SW480 (cell line): ENCODE measurements around the gene SPTBN1.

Experiments used
- DNase-seq: peaks from one replicate; pipeline ENCODE4 v3.0.0-alpha.2; 2016; ENCODE audit warnings: low spot score

Gene SPTBN1

GRCh38 chr2:54632733-54633692 is 176.9 kb downstream of the SPTBN1 start:
- DNase-seq = no peak

- DNase-seq = no peak
These were observed 177.9 kb downstream of the SPTBN1 start for GRCh38 chr2:54634021-54634420.

DNA sequence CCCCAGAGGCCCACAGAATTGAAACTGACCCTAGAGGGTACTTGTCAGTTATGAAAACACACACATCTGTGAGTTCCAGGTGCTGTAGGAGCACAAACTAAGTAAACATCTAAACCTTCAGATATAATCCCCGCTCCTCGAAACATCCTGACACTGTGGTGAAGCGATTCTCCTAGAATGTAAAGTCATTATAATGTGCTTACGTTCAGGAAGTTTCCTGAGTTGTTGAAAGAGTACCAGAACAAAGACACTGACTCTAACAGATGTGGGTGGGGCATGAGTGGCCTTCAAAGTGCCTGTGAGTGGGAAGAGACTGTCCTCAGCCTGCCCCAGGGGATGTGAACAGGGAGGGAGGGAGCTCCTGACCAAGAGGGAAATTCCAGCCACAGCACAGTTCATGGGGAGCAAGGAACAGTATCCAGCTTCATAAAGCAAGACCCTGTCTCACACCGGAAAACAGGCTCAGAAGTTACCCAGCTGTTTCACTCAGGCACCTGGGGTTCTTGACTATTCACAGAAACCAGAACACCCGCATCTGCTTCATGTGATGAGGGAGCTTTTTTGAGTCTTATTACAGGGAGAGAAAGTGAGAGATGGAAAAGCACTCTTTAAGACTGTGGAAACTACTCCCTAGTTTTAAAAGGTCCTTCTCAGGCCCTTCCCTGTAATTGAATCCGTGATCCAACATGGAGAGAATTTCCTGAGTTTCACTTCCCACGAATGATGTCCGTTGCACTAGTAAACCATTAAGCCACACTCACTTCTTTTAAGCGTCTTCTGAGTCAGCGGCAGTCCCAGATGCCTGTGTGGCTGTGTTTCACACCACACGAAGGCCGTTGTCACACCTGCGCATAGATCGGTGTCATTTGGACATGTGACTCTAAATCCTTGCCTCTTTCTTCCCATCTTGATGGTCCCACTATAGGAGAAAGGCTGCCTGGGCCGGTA is 178.7 kb downstream of the SPTBN1 start:
- no peak for DNase-seq

DNA sequence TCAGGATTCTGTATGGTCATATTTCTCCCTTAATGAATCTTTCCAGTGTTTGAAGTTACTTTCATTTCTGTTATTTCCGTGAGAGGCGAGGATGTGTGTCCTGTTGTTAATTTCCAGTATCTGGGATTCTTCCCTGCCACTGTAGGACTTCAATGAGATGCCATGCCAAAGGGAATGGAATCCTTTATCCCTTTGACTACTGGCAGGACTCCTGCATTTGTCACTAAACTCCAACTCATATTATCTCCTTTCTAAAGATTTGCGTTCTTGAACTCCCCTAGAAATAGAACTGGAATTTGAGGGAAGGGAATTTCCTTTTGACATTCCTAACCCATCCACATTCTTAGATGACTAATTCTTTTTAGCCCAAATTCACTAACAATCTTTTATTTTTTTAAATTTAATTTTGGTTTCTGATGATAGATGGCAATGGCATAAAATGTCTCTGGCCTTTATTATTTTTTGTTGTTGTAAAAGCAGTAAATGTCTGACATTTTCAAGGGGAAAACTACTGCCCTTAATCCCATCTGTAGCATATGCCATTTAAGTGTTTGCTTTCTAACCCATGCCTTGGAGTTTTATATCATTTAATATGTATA is 179.5 kb downstream of the SPTBN1 start:
- DNase-seq = no peak

- no peak for DNase-seq
These were observed 180.4 kb downstream of the SPTBN1 start for GRCh38 chr2:54636415-54637139.

DNA sequence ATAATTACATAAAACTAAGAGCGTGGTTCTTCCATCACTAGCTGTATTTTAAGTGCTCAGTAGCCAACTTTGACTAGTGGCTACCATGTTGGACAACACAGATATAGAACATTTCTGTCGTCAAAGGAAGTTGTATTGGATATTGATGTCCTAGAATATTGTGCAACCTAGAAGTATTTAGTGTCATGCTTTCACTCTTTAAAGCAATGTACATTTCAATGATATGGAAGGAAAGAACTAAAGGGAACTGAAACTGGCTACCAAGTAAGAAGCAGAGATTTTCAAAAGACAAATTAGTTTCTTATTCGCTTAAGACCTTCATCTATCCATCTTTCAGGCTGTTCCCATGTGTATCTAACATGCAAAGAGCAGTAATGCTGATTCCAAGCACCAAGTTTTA is 182.0 kb downstream of the SPTBN1 start:
- DNase-seq = no peak

DNA sequence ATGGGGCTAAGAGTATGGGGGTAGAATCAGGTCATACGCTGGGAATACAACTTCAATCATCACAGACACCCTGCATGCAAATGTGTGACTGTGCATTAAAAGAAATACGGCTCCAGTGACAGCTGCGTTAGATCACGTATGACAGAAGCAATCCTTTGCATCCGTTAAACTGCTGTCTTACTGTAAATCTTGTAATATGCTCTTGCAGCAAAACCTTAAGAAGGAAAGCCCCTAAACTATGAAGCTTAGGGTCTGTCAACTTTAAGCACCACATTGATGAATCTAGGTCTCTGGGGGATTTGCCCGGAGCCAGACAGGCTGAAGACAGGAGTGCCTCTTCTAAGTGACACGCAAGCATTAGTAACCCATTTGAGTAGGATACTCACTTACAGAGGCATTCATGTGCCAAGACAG is 182.7 kb downstream of the SPTBN1 start:
- no peak for DNase-seq

- DNase-seq = no peak
These were observed 183.5 kb downstream of the SPTBN1 start for GRCh38 chr2:54639609-54640008.

- DNase-seq = no peak
These were observed 184.9 kb downstream of the SPTBN1 start for GRCh38 chr2:54640834-54641540.

DNA sequence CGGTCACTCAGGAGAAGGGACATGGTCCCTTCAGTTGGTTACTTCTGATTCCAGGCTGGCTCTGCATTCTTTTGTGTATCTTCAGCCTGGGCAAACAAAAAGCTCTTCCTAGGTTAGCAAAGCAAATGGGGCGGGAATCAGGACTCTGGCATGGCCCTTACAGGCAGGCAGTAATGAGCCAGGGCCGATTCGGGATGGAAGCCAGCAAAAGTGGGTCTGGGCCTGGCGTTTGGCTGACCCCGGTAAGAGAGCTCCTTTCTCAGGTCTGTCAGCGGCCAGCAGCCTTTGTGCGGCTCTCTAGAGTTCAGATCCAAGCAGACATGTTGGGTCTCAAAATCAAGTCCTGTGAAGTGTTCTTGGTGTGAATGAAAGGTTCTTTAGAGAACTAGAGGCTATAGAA is 185.9 kb downstream of the SPTBN1 start:
- no peak for DNase-seq

- DNase-seq = no peak
These were observed 186.7 kb downstream of the SPTBN1 start for GRCh38 chr2:54642677-54643430.

DNA sequence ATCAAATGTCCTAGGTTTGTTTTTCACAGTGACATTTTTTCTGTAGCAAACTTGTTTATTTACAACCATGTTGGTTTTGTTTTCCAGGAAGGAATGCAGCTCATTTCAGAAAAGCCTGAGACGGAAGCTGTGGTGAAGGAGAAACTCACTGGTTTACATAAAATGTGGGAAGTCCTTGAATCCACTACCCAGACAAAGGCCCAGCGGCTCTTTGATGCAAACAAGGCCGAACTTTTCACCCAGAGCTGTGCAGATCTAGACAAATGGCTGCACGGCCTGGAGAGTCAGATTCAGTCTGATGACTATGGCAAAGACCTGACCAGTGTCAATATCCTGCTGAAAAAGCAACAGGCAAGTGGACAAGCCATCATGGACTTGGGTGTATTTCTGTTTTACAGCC is 188.1 kb downstream of the SPTBN1 start:
- no peak for DNase-seq

- no peak for DNase-seq
These were observed 190.2 kb downstream of the SPTBN1 start for GRCh38 chr2:54646170-54646927.

- no peak for DNase-seq
These were observed 192.1 kb downstream of the SPTBN1 start for GRCh38 chr2:54648256-54648655.

- no peak for DNase-seq
These were observed 193.1 kb downstream of the SPTBN1 start for GRCh38 chr2:54649191-54649590.

- no peak for DNase-seq
These were observed 193.5 kb downstream of the SPTBN1 start for GRCh38 chr2:54649633-54650032.

- no peak for DNase-seq
These were observed 194.5 kb downstream of the SPTBN1 start for GRCh38 chr2:54650612-54651011.

DNA sequence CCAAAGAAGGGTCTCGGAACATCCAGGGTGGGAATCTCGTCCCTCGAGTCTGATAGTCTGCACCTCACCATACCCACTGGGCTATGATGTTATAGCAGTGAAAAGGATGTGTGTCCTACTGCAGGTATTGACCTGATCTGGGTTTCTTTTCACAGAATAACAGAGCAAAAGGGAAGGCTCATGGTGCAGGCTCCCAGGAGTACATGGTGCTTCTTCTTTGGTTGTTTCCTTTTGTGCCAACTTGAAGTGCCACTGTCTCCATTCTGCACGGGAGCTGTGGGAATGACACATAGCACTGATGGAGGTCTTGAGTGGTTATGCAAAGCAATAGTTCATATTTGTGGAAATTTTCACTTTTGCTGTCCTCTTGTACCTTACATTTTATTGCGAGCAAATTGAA is 195.2 kb downstream of the SPTBN1 start:
- DNase-seq = no peak

DNA sequence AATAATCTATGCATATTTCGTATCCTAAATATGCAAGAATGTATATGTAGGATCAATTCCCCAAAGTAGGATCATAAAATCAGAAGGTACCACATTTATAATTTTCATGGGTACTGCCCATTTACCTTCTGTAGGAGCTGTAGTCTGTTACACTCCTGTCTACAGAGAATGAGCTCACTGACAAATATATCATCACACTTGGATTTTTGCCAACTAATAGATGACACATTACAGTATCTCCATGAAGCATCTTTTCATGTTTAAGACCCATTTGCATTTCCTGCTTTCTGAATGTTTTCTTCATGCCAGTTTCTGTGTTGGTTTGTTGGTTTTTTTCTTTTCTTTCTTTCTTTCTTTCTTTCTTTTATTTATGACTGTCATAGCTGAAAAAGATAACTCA is 196.4 kb downstream of the SPTBN1 start:
- DNase-seq = no peak
